ENCODE measurements around the gene RAB31. TPM values are rescaled to one million over a fixed set of nuclear protein-coding genes. Genes with fewer than 3 reads are reported as not detected.
A peak's percentile ranks its signal among the peaks of the same experiment; 100 is the strongest.

The RAB31 gene
- total RNA-seq, 2 donors from 2014 or later = 0.42 to 0.82 TPM

DNA sequence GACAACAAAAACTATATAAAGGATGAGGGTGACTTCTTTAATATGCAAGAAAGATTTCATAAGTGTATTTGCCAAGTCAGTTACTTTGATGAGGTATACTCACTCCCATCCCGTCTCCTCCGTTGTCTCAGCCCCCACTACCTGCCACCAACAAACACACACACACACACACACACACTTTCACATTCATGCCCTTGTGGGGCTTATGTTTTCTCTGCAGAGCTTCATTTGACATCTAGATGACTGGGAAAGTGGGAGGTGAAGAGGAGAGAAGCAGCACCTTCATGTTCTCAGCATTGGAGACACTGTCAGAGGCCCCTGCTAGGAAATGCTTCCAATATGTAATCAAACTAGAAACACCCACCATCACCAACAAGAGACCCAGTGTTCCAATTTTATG lies 155.2 kb downstream of the RAB31 start:
- H3K36me3 Mint-ChIP-seq (ENCODE audit: insufficient read depth in 2 of 2) = peaks cover 10 to 15% of the 10 kb centered on the region in 2 donors
- H3K4me1 Mint-ChIP-seq (ENCODE audit: low read depth) = peaks cover 17% of the 10 kb centered on the region
- peaks cover 18% of the 10 kb centered on the region for H3K27me3 Mint-ChIP-seq (ENCODE audit: low read depth)
- peaks cover 16 to 21% of the 10 kb centered on the region in 2 donors for H3K9me3 Mint-ChIP-seq
- ATAC-seq (replicated peaks in 1 of 2) = no peak
- H3K4me3 Mint-ChIP-seq = no peak overlapping the region
- DNase-seq = no peak
- H3K27ac Mint-ChIP-seq = no peak overlapping the region

DNA sequence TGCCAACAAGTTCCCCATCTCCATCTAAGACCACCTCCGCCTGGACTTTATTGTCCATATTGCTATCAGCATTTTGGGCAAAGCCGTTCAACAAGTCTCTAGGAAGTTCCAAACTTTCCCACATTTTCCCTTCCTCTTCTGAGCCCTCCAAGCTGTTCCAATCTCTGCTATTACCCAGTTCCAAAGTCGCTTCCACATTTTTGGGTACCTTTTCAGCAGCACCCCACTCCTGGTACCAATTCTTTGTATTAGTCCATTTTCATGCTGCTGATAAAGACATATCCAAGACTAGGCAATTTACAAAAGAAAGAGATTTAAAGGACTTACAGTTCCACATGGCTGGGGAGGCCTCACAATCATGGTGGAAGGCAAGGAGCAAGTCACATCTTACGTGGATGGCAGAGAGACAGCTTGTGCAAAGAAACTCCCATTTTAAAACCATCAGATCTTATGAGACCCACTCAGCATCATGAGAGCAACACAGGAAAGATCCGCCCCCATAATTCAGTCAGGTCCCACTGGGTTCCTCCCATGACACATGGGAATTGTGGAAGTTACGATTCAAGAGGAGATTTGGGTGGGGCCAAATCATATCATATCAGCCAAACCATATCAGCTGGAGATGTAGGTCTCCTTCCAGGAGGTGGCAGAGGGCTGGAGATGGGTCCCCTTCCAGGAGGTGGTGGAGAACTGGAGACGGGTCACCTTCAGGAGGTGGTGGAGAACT lies 157.8 kb downstream of the RAB31 start:
- Mint-ChIP-seq H3K27me3 (ENCODE audit: low read depth) (peaks cover 42% of the 10 kb centered on the region), H3K9me3 (peaks cover 16 to 21% of the 10 kb centered on the region in 2 donors), H3K36me3 (ENCODE audit: insufficient read depth in 2 of 2) (peaks cover 10 to 15% of the 10 kb centered on the region in 2 donors), H3K27ac (no peak overlapping the region), H3K4me1 (ENCODE audit: low read depth) (peaks cover 36% of the 10 kb centered on the region), H3K4me3 (no peak overlapping the region)
- DNase-seq (no peak), ATAC-seq (replicated peaks in 1 of 2) (no peak)

DNA sequence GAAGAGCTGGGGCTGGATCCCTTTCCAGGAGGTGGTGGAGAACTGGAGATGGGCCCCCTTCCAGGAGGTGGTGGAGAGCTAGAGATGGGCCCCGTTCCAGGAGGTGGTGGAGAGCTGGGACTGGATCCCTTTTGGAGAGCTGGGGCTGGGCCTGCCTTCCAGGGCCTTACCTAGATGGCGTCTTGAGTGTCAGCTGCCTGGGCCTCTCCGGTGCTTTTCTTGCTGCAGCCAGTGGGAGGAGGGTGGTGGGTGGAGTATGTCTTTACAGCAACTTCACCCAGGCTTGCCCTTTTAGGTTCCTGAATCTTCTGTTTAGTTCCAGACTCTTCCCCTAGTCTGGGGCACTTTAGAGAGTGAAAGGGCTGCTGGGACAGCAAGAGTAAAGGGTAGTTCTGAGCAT lies 158.5 kb downstream of the RAB31 start:
- Mint-ChIP-seq H3K4me3 (no peak overlapping the region), H3K27ac (no peak overlapping the region), H3K27me3 (ENCODE audit: low read depth) (peaks cover 49% of the 10 kb centered on the region), H3K9me3 (peaks cover 16 to 20% of the 10 kb centered on the region in 2 donors), H3K36me3 (ENCODE audit: insufficient read depth in 2 of 2) (peaks cover 10 to 15% of the 10 kb centered on the region in 2 donors), H3K4me1 (ENCODE audit: low read depth) (peaks cover 32% of the 10 kb centered on the region)
- no peak for DNase-seq
- ATAC-seq (replicated peaks in 1 of 2) = no peak

DNA sequence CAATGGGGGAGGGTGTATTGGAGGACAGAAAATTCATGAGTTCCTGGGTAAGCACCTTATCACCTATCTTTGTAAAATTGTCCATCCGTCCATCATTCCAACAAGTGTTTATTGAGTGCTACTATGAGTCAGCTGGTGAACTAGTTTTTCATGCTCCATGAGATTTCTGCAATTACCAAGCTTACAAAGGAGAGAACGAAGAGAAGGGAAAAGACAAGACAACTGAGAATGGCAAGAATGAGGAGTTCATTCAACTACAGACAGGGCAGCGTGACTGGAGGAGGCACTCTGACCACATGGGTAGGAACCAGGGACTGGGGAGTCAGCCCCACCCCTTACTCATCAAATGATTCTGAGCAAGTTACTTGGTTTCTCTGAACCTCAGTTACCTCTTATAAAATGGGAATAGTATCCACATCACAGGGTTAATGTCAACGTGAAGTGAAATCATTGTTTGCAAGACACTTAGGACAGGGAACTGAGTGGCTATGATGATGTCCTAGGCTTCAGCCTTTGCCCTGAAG lies 159.0 kb downstream of the RAB31 start:
- Mint-ChIP-seq H3K27me3 (ENCODE audit: low read depth) (peaks cover 52% of the 10 kb centered on the region), H3K9me3 (peaks cover 16 to 19% of the 10 kb centered on the region in 2 donors), H3K27ac (no peak overlapping the region), H3K4me1 (ENCODE audit: low read depth) (peaks cover 28% of the 10 kb centered on the region), H3K36me3 (ENCODE audit: insufficient read depth in 2 of 2) (peaks cover 10 to 15% of the 10 kb centered on the region in 2 donors), H3K4me3 (no peak overlapping the region)
- DNase-seq (no peak), ATAC-seq (replicated peaks in 1 of 2) (no peak)

DNA sequence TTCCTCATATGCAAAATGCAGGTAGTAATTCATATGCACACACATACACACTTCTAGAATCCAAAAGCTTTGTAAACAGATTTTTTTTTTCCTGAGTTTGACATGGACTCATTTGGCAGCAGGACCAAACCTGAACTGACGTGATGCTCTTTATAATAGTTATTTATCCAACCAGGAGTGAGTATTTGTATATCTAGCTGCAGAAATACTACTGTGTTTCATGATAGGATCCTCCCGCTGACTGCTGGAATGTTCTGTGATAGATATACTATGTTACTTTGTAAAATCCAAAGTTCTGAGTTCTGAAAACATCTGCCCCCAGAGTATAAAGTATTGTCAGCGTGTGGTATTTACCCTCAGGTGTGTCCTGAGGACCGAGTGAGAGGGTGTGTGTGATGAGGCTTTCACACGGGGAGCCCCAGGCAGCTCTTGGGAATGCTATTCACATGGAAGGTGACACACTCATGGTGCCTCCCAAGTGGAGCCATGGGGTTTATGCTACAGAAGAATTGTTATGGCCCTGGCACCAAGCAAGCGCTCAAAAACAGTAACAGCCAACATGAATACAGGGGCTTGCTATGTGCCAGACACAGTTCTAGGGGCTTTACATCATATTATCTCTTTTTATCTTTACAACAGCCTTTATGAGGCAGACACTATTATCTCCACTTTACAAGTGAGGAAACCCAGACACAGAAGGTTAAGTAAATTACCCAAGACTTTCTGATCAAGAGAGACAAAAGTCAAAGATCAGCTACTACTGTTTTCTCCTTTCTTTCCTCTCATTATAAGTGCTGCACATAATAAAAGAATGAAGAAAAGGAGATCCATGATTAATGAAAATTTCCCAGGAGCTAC lies 161.0 kb downstream of the RAB31 start:
- H3K4me3 Mint-ChIP-seq = no peak overlapping the region
- peaks cover 48% of the 10 kb centered on the region for H3K27me3 Mint-ChIP-seq (ENCODE audit: low read depth)
- H3K27ac Mint-ChIP-seq = no peak overlapping the region
- ATAC-seq (replicated peaks in 1 of 2) (no peak), DNase-seq (no peak)
- H3K9me3 Mint-ChIP-seq = peaks cover 16 to 19% of the 10 kb centered on the region in 2 donors
- H3K4me1 Mint-ChIP-seq (ENCODE audit: low read depth) = peaks cover 20% of the 10 kb centered on the region
- H3K36me3 Mint-ChIP-seq (ENCODE audit: insufficient read depth in 2 of 2) = peaks cover 10 to 15% of the 10 kb centered on the region in 2 donors

DNA sequence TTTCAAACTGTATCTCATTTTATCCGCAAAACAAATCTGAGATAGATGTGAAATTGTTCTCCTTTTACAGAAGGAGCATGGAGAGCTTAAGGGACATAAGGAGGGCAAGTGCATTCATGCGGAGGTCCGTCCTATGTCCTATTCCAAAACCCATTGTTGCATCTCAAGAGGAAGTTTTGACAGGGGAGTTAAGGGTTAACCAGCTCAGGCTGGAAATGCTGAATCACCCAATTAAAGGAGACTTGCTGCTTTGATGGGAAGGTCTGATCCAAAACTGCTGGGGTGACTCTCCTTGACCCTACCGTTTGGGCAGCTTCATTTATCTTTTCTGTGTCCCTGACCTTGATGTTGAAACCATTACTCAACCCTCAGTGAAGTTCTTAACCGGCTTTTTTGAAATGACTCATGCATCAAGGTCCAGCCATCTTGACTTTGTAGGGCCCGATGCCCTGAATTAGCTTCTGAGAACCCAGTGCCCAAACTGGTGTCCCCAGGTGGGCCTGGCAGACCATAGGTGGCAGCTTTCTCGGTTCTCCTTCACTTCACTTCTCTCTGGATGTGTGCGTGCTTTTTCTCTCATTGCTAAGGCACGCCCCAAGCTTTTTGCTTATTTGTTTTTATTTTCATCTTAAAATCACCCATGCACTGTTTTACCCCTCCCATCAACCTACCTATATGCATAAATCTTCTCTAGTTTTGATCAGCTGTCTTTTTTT lies 161.8 kb downstream of the RAB31 start:
- no peak overlapping the region for H3K4me3 Mint-ChIP-seq
- H3K27ac Mint-ChIP-seq = no peak overlapping the region
- peaks cover 16 to 19% of the 10 kb centered on the region in 2 donors for H3K9me3 Mint-ChIP-seq
- ATAC-seq (replicated peaks in 1 of 2) = peak; percentile 41 to 76
- peaks cover 10 to 15% of the 10 kb centered on the region in 2 donors for H3K36me3 Mint-ChIP-seq (ENCODE audit: insufficient read depth in 2 of 2)
- H3K4me1 Mint-ChIP-seq (ENCODE audit: low read depth) = peaks cover 20% of the 10 kb centered on the region
- peak in 1 of 2 donors; percentile 8 for DNase-seq
- H3K27me3 Mint-ChIP-seq (ENCODE audit: low read depth) = peaks cover 48% of the 10 kb centered on the region

DNA sequence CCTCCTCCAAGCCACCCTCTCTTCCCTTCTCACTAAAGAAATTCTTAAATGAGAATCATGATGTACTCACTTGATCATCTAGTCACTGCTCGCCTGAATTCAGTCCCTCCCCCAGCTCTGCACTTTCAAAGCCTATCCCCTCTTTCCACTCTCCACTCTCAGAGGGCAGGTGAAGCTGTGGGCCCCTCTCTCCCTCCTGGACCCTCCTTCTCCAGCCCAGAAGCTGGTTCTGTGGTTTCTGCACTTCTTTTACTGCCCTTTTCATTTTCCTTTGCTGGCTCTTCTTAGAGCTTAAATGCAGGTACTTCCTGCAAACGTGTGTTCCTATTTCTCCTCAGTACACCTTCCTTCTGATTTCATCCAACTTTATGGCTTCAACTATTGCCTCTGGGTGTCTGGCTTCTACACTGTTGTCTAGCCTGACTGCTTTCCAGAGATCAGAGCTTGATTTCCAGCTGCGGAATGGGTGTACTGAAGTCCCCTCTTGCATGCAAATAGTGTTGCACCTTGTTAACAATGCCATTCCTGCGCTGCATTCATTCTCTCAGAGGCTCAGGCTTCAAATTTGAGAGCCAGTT lies 162.4 kb downstream of the RAB31 start:
- no peak overlapping the region for H3K27ac Mint-ChIP-seq
- ATAC-seq (replicated peaks in 1 of 2) (peak in 1 of 2 donors; percentile 17), DNase-seq (no peak)
- peaks cover 20% of the 10 kb centered on the region for H3K4me1 Mint-ChIP-seq (ENCODE audit: low read depth)
- H3K27me3 Mint-ChIP-seq (ENCODE audit: low read depth) = peaks cover 44% of the 10 kb centered on the region
- peaks cover 12 to 15% of the 10 kb centered on the region in 2 donors for H3K9me3 Mint-ChIP-seq
- no peak overlapping the region for H3K4me3 Mint-ChIP-seq
- H3K36me3 Mint-ChIP-seq (ENCODE audit: insufficient read depth in 2 of 2) = peaks cover 7 to 14% of the 10 kb centered on the region in 2 donors

DNA sequence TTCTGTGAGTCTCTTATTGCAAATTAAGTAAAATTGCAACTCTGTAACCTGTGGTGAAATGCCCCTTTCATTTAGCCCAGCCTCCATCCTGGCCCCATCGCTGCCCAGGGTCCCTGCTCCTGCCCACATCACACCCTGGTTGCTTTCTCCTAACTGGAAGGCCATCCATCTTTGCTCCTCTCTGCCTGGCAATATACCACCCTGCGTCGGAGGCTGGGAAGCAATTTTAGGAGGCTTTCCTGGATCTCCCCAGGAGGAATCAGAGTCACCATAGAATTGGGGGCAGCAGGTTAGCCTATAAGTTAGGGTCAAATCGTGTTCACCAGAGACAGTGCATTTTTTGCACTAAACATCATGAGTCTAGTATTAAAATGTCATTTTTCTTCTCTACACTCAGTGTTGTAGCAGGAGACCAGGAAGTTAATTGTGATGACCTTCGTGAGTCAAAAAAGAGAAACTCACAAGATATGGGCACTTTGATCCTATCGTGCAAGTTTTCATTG lies 163.2 kb downstream of the RAB31 start:
- DNase-seq = no peak
- Mint-ChIP-seq H3K36me3 (ENCODE audit: insufficient read depth in 2 of 2) (peaks cover 0 to 6% of the 10 kb centered on the region in 2 donors), H3K4me3 (no peak overlapping the region), H3K4me1 (ENCODE audit: low read depth) (peaks cover 21% of the 10 kb centered on the region), H3K27ac (no peak overlapping the region), H3K9me3 (peaks cover 4 to 8% of the 10 kb centered on the region in 2 donors), H3K27me3 (ENCODE audit: low read depth) (peaks cover 38% of the 10 kb centered on the region)
- no peak for ATAC-seq (replicated peaks in 1 of 2)

DNA sequence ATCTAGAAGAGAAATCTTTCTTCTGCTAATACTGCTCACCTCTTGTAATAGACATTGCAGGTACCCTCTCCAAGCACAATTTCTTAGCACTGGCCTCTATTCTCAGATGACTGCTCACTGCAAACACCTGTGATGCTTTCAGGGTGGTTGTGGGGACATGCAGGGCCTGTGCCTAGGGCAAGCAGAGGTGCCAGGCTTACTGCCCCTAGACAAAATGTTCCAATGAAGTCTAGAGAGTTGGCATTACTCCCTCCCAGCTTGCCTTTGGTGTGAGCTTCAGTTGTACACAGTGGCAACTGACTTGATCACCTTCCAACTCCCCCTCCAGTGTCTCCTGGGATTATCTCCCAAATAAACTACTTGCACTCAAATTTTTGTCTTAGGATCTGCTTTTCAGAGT lies 164.7 kb downstream of the RAB31 start:
- Mint-ChIP-seq H3K4me1 (ENCODE audit: low read depth) (peaks cover 34% of the 10 kb centered on the region), H3K27me3 (ENCODE audit: low read depth) (peaks cover 41% of the 10 kb centered on the region)
- ATAC-seq (replicated peaks in 1 of 2) = no peak

DNA sequence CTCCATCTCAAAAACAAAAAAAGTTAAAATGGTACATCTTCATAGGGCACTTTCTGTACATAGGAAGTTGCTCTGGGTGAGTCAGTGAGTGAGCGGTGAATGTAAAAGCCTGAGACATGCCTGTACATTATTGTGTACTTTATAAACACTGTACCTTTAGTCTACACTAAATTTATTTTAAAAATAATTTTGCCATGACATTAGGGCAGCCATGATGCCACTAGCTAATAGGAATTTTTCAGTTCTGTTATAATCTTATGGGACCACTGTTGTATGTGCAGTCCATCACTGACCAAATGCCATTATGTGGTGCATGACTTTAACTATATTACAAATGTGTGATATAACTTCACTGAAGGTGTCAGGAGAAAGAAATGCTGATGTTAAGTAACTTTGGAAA lies 166.6 kb downstream of the RAB31 start:
- Mint-ChIP-seq H3K27me3 (ENCODE audit: low read depth) (peaks cover 26% of the 10 kb centered on the region), H3K27ac (no peak overlapping the region), H3K36me3 (ENCODE audit: insufficient read depth in 2 of 2) (no peaks in the 10 kb centered on the region), H3K4me1 (ENCODE audit: low read depth) (peaks cover 27% of the 10 kb centered on the region), H3K4me3 (no peak overlapping the region), H3K9me3 (no peaks in the 10 kb centered on the region)
- DNase-seq (no peak), ATAC-seq (replicated peaks in 1 of 2) (no peak)

More for the DNA sequence above, 164.7 kb downstream of the RAB31 start:
- H3K36me3 Mint-ChIP-seq (ENCODE audit: insufficient read depth in 2 of 2) = no peaks in the 10 kb centered on the region
- H3K4me3 Mint-ChIP-seq = no peak overlapping the region
- no peak overlapping the region for H3K27ac Mint-ChIP-seq
- no peak for DNase-seq
- H3K9me3 Mint-ChIP-seq = no peaks in the 10 kb centered on the region

DNA sequence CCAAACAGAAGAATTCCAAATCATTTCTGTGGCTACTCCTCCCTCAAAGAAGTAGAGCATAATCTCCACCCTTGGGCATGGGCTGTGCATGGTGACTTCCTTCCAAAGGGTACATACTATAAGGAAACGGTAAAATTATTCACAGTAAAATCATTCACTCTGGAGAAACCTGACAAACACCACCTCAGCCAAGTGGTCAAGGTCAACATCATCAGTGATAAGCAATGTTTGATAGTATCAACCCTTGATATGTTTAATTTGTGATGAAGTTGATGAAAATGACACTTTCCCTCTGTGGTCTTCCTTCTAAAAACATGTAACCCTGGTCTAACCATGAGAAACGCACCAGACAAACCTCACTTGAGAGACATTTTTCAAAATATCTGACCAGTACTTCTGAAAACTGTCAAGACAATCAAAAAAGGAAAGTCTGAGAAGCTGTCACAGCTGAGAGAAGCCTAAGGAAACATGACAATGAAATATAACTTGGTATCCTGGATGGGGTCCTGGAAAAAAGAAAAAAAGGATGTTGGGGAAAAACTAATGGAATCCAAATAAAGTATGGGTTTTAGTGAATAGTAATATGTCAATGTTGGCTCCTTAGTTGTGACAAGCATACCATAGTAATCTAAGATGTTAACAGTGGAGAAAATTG lies 168.2 kb downstream of the RAB31 start:
- peaks cover 11% of the 10 kb centered on the region for H3K27me3 Mint-ChIP-seq (ENCODE audit: low read depth)
- no peaks in the 10 kb centered on the region for H3K36me3 Mint-ChIP-seq (ENCODE audit: insufficient read depth in 2 of 2)
- peak overlapping the region; percentile 8 to 54 for H3K4me3 Mint-ChIP-seq
- H3K9me3 Mint-ChIP-seq = no peaks in the 10 kb centered on the region
- H3K4me1 Mint-ChIP-seq (ENCODE audit: low read depth) = peaks cover 14% of the 10 kb centered on the region
- ATAC-seq (replicated peaks in 1 of 2) (no peak), DNase-seq (no peak)
- H3K27ac Mint-ChIP-seq = peak overlapping the region; percentile 58
